ENCODE measurements around the gene CIAO2B.

The CIAO2B gene

GRCh38 chr16:66943426-66944053, 9.3 kb upstream of the CIAO2B start:
- TF ChIP-seq CTCF (IDR thresholded peaks at IDR 0.05; ENCODE audit: control insufficient read depth, extremely low read depth, insufficient read depth) = no peak
- no peak for DNase-seq (ENCODE audit: low read depth)
- H3K4me3 ChIP-seq (ENCODE audit: low read depth, low read length) = no peak overlapping the region

GRCh38 chr16:66942981-66943380, 8.8 kb upstream of the CIAO2B start:
- no peak overlapping the region for H3K4me3 ChIP-seq (ENCODE audit: low read depth, low read length)
- DNase-seq (ENCODE audit: low read depth) = no peak
- TF ChIP-seq CTCF (IDR thresholded peaks at IDR 0.05; ENCODE audit: control insufficient read depth, extremely low read depth, insufficient read depth) = no peak

- TF ChIP-seq CTCF (IDR thresholded peaks at IDR 0.05; ENCODE audit: control insufficient read depth, extremely low read depth, insufficient read depth) = no peak
- H3K4me3 ChIP-seq (ENCODE audit: low read depth, low read length) = no peak overlapping the region
- DNase-seq (ENCODE audit: low read depth) = no peak
Measured at GRCh38 chr16:66940236-66940635, 6.0 kb upstream of the CIAO2B start.

- no peak overlapping the region for H3K4me3 ChIP-seq (ENCODE audit: low read depth, low read length)
- TF ChIP-seq CTCF (IDR thresholded peaks at IDR 0.05; ENCODE audit: control insufficient read depth, extremely low read depth, insufficient read depth) = no peak
- no peak for DNase-seq (ENCODE audit: low read depth)
Measured at GRCh38 chr16:66939366-66939765, 5.2 kb upstream of the CIAO2B start.

- TF ChIP-seq CTCF (IDR thresholded peaks at IDR 0.05; ENCODE audit: control insufficient read depth, extremely low read depth, insufficient read depth) = no peak
- no peak overlapping the region for H3K4me3 ChIP-seq (ENCODE audit: low read depth, low read length)
- DNase-seq (ENCODE audit: low read depth) = no peak
Measured at GRCh38 chr16:66937725-66938337, 3.6 kb upstream of the CIAO2B start.

GRCh38 chr16:66936889-66937554, 2.8 kb upstream of the CIAO2B start:
- TF ChIP-seq CTCF (IDR thresholded peaks at IDR 0.05; ENCODE audit: control insufficient read depth, extremely low read depth, insufficient read depth) = no peak
- no peak overlapping the region for H3K4me3 ChIP-seq (ENCODE audit: low read depth, low read length)
- DNase-seq (ENCODE audit: low read depth) = peak; percentile 73

Data from LNCaP clone FGC (cell line).